Natural killer cell (primary cell): ENCODE measurements around the gene TEX22. TPM values are rescaled to one million over a fixed set of nuclear protein-coding genes. Genes with fewer than 3 reads are reported as not detected.

ENCODE experiments used
- ATAC-seq, 3 donors: fragments of 150-1000 bp in 2 of 3; fragments of 200-7000 bp in 1 of 3; cut with Tn5 transposase; 1 replicate in 1 of 3; 2 replicates in 2 of 3; pipeline ENCODE4 v1.10.0; 2021; ENCODE audit warnings: mild to moderate bottlenecking in 2 of 3, moderate library complexity in 2 of 3
- DNase-seq, 2 donors: peaks; one replicate each; pipeline versions ENCODE4 v3.0.0 to v3.0.0-alpha.2; 2013 to 2021; ENCODE audit warnings: mixed read lengths in 1 of 2
- H3K27ac ChIP-seq: one replicate; pipeline ENCODE4 v1.5.1; 2013; ENCODE audit warnings: mild to moderate bottlenecking, low read length
- H3K27me3 ChIP-seq: one replicate; pipeline ENCODE4 v1.6.1; 2013; ENCODE audit warnings: low read length; ENCODE audit not compliant: control insufficient read depth, insufficient read depth
- H3K36me3 ChIP-seq: one replicate; pipeline ENCODE4 v1.6.1; 2013; ENCODE audit warnings: low read length; ENCODE audit not compliant: control insufficient read depth, insufficient read depth
- H3K4me1 ChIP-seq: one replicate; pipeline ENCODE4 v1.6.1; 2013; ENCODE audit warnings: low read length; ENCODE audit not compliant: control insufficient read depth, insufficient read depth
- H3K4me3 ChIP-seq: one replicate; pipeline ENCODE4 v1.5.1; 2013; ENCODE audit warnings: low read length
- H3K9me3 ChIP-seq: one replicate; pipeline ENCODE4 v1.6.1; 2013; ENCODE audit warnings: low read length; ENCODE audit not compliant: control insufficient read depth, insufficient read depth
- H3K27ac Mint-ChIP-seq, 2 donors: one replicate each; pipeline ENCODE4 v1.8.0; 2022; ENCODE audit warnings: mild to moderate bottlenecking in 2 of 2, mixed read lengths in 2 of 2, moderate library complexity in 1 of 2
- H3K27me3 Mint-ChIP-seq, 2 donors: one replicate each; pipeline ENCODE4 v1.8.0; 2022; ENCODE audit warnings: low read depth in 2 of 2, mixed read lengths in 2 of 2
- H3K36me3 Mint-ChIP-seq: one replicate; pipeline ENCODE4 v1.8.0; 2022; ENCODE audit warnings: mixed read lengths
- H3K4me1 Mint-ChIP-seq, 2 donors: one replicate each; pipeline ENCODE4 v1.8.0; 2022; ENCODE audit warnings: mixed read lengths in 2 of 2
- H3K4me3 Mint-ChIP-seq: one replicate; pipeline ENCODE4 v1.8.0; 2022; ENCODE audit warnings: mild to moderate bottlenecking, moderate library complexity, mixed read lengths
- H3K9me3 Mint-ChIP-seq, 2 donors: one replicate each; pipeline ENCODE4 v1.8.0; 2022; ENCODE audit warnings: mixed read lengths in 2 of 2
- WGBS: methylation state at CpG from one replicate; pipeline ENCODE4 v1.1.7; 2013; ENCODE audit warnings: missing lambda C conversion rate; ENCODE audit not compliant: insufficient coverage; 5-methylcytosine and 5-hydroxymethylcytosine counted together
- intact Hi-C: fragments of 100-400 bp; cut with micrococcal nuclease; formaldehyde crosslinking; loops from one replicate; pipeline ENCODE4 v1.14.2; 2022
- total RNA-seq, 4 donors: library from RNA; stranded (reverse); fragments of 120-200 nt in 1 of 4; gene quantifications; one replicate each; pipeline versions ENCODE4 v1.2.3 to v1.2.4, GENCODE V29; 2013 to 2022
- TF ChIP-seq, protein P1 (sequence below): fragments of 200-600 bp; IDR thresholded peaks from one replicate; pipeline ENCODE4 v1.8.0; 2022; ENCODE audit warnings: antibody characterized with exemption

The TEX22 gene
- total RNA-seq, 3 donors from 2014 or later (not counting 1 experiment from before 2014, with no cell fraction given), result 0.23 to 1.9 (median 1.8) TPM

DNA sequence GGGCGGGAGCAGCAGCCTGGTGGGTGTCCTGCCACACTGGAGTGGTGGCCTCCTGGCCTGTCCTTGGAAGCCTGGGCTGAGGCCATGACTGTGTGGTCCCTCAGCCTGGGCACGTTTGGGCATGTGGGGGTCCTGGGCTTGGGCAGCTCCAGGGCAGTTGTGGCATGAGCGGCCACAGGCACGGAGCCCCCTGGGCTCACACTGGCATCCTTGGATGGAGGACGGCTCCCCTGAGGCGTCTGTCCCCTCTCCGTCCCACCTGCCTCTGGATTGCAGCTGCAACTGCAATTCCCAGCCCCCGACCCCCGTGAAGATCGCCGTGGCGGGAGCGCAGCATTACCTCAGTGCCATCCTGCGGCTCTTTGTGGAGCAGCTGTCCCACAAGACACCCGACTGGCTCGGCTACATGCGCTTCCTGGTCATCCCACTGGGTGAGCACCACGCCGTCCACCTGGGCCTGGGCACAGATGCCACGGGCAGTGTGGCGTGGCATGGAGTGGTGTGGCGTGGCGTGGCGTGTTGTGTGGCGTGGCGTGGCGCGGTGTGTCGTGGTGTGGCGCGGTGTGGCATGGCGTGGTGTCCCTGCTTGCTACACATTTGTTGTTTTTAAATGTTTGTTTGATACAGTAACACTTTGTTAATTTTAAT is 15.1 kb upstream of the TEX22 start:
- no peak overlapping the region for H3K4me3 ChIP-seq
- no peak overlapping the region for H3K27ac ChIP-seq
- H3K4me1 ChIP-seq, result peaks cover 13% of the 10 kb centered on the region
- peaks cover 6% of the 10 kb centered on the region for H3K36me3 ChIP-seq
- no peaks in the 10 kb centered on the region for H3K9me3 ChIP-seq
- no peak for ATAC-seq
- no peak overlapping the region for H3K4me3 Mint-ChIP-seq
- H3K4me1 Mint-ChIP-seq, result no peaks in the 10 kb centered on the region
- H3K36me3 Mint-ChIP-seq, result no peaks in the 10 kb centered on the region
- TF ChIP-seq, protein P1, sequence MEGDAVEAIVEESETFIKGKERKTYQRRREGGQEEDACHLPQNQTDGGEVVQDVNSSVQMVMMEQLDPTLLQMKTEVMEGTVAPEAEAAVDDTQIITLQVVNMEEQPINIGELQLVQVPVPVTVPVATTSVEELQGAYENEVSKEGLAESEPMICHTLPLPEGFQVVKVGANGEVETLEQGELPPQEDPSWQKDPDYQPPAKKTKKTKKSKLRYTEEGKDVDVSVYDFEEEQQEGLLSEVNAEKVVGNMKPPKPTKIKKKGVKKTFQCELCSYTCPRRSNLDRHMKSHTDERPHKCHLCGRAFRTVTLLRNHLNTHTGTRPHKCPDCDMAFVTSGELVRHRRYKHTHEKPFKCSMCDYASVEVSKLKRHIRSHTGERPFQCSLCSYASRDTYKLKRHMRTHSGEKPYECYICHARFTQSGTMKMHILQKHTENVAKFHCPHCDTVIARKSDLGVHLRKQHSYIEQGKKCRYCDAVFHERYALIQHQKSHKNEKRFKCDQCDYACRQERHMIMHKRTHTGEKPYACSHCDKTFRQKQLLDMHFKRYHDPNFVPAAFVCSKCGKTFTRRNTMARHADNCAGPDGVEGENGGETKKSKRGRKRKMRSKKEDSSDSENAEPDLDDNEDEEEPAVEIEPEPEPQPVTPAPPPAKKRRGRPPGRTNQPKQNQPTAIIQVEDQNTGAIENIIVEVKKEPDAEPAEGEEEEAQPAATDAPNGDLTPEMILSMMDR, result no peak
- no peak for DNase-seq
- H3K9me3 Mint-ChIP-seq, result no peaks in the 10 kb centered on the region
- H3K27ac Mint-ChIP-seq, result no peak overlapping the region
- intact Hi-C loops, result no loop called here
- no peaks in the 10 kb centered on the region for H3K27me3 ChIP-seq
- H3K27me3 Mint-ChIP-seq, result no peaks in the 10 kb centered on the region
- 96% methylated on average over 31 of the region's 32 CpGs for WGBS

DNA sequence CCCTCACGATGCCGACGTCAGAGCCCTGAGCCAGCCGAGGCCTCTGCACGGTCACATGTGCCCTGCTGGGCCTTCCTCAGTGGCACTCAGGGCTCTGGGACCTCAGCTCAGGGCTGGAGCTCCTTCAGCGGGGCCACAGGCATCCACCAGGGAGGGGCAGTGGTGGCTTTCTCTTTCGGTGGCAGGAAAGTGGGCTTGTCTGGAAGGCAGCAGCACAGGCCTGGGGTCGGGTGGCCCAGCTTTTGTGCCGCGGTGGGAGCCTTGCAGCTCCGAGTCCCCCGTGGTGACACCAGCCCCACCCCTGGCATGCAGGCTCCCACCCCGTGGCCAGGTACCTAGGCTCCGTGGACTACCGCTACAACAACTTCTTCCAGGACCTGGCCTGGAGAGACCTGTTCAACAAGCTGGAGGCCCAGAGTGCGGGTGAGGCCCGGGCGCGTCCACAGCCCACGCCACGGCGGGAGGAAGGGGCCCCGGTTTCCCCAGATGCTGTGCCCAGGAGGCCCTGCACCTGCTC is 14.2 kb upstream of the TEX22 start:
- no peak for DNase-seq
- WGBS, result 95% methylated on average over 23 of the region's 23 CpGs
- H3K27ac ChIP-seq, result no peak overlapping the region

DNA sequence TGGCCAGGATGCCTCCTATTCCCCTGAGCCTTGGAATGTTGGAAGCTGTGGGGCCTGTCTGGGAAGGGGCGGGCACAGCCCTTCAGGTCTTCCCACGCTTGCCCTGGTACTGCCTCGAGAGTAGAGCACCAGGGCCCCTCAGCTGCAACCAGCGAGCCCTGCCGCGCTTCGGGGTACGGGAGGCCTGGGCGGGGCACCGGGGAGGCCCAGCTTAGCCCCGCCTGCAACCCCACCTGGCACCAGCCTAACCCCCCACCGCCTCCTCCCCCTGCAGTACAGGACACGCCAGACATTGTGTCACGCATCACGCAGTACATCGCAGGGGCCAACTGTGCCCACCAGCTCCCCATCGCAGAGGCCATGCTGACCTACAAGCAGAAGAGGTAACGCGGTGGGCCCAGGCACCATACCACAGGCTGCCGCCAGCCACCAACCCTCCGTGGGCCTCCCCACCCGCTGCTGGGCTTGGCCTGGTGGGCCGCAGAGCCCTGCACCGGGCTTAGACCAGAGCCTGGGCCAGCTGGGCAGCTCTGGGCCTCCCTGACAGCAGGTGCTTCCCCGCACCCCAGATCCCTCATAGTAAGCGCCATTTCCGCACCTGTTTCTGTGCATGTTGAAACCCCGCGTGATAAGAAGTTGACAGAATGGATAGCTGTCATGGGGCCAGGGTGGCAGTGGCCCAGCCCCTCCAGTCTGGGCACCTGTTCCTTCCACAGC is 13.6 kb upstream of the TEX22 start:
- H3K4me3 ChIP-seq, result no peak overlapping the region
- no peaks in the 10 kb centered on the region for H3K36me3 Mint-ChIP-seq
- peaks cover 6% of the 10 kb centered on the region for H3K36me3 ChIP-seq
- no peaks in the 10 kb centered on the region for H3K9me3 ChIP-seq
- intact Hi-C loops, result no loop called here
- no peak for ATAC-seq
- DNase-seq, result no peak
- no peaks in the 10 kb centered on the region for H3K27me3 ChIP-seq
- peaks cover 0 to 4% of the 10 kb centered on the region in 2 donors for H3K4me1 Mint-ChIP-seq
- H3K4me1 ChIP-seq, result peaks cover 22% of the 10 kb centered on the region
- H3K27ac ChIP-seq, result no peak overlapping the region
- no peaks in the 10 kb centered on the region for H3K27me3 Mint-ChIP-seq
- no peak overlapping the region for H3K27ac Mint-ChIP-seq
- H3K4me3 Mint-ChIP-seq, result no peak overlapping the region
- TF ChIP-seq, protein P1, result no peak
- no peaks in the 10 kb centered on the region for H3K9me3 Mint-ChIP-seq
- 96% methylated on average over 29 of the region's 29 CpGs for WGBS

More for the DNA sequence above, 14.2 kb upstream of the TEX22 start:
- H3K4me1 Mint-ChIP-seq, result peaks cover 0 to 4% of the 10 kb centered on the region in 2 donors
- H3K36me3 ChIP-seq, result peaks cover 6% of the 10 kb centered on the region
- H3K4me1 ChIP-seq, result peaks cover 15% of the 10 kb centered on the region
- intact Hi-C loops, result no loop called here
- ATAC-seq, result no peak
- H3K4me3 Mint-ChIP-seq, result no peak overlapping the region
- H3K9me3 Mint-ChIP-seq, result no peaks in the 10 kb centered on the region
- H3K27me3 ChIP-seq, result no peaks in the 10 kb centered on the region
- no peaks in the 10 kb centered on the region for H3K9me3 ChIP-seq
- no peak overlapping the region for H3K27ac Mint-ChIP-seq
- H3K27me3 Mint-ChIP-seq, result no peaks in the 10 kb centered on the region
- H3K4me3 ChIP-seq, result no peak overlapping the region
- H3K36me3 Mint-ChIP-seq, result no peaks in the 10 kb centered on the region
- TF ChIP-seq, protein P1, result no peak
